ENCODE results near the gene PDGFRA.

The PDGFRA gene

DNA sequence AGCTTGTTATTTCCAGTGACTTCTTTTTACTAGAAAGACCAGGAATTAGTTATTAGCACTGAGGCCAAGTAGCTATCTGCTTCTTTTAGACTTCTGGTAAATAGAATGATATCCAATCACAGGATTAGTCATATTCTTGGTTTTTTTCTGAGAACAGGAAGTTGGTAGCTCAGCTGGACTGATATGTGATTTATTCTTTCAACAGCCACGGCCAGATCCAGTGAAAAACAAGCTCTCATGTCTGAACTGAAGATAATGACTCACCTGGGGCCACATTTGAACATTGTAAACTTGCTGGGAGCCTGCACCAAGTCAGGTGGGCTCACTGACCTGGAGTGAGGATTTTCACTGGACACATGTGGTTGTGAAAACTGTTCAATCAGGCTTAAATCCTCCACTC is 48.6 kb downstream of the PDGFRA start:
- Histone ChIP-seq H3K4me3 (ENCODE audit: low read length in 2 of 2) (no peak overlapping the region), H3K4me1 (ENCODE audit: control insufficient read depth in 2 of 2, insufficient read depth in 2 of 2, low read length in 2 of 2) (no peaks in the 10 kb centered on the region), H3K9me3 (ENCODE audit: control insufficient read depth in 2 of 2, low read length in 2 of 2) (no peaks in the 10 kb centered on the region), H3K27ac (ENCODE audit: low read depth in 2 of 2, low read length in 2 of 2) (no peak overlapping the region), H3K36me3 (ENCODE audit: control insufficient read depth in 2 of 2, insufficient read depth in 2 of 2, low read length in 2 of 2) (no peaks in the 10 kb centered on the region), H3K27me3 (ENCODE audit: control insufficient read depth in 2 of 2, insufficient read depth in 2 of 2, low read length in 2 of 2) (no peaks in the 10 kb centered on the region), H3K9ac (ENCODE audit: low read depth in 1 of 2, low read length in 2 of 2) (no peak overlapping the region)

DNA sequence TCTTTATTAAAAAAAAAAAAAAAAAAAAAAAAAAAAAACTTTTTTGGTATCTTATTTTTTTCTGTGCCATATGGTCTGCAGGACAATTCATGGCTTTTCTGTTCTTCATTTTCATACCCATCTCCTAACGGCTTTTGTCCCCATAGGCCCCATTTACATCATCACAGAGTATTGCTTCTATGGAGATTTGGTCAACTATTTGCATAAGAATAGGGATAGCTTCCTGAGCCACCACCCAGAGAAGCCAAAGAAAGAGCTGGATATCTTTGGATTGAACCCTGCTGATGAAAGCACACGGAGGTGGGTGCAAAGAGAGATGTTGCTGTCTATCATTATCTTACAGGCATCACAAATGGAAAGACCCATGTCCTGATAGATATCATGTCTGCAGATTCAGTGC is 49.1 kb downstream of the PDGFRA start:
- no peaks in the 10 kb centered on the region for H3K27me3 ChIP-seq (ENCODE audit: control insufficient read depth in 2 of 2, insufficient read depth in 2 of 2, low read length in 2 of 2)
- no peaks in the 10 kb centered on the region for H3K9me3 ChIP-seq (ENCODE audit: control insufficient read depth in 2 of 2, low read length in 2 of 2)
- no peak overlapping the region for H3K27ac ChIP-seq (ENCODE audit: low read depth in 2 of 2, low read length in 2 of 2)
- H3K4me1 ChIP-seq (ENCODE audit: control insufficient read depth in 2 of 2, insufficient read depth in 2 of 2, low read length in 2 of 2) = no peaks in the 10 kb centered on the region
- H3K36me3 ChIP-seq (ENCODE audit: control insufficient read depth in 2 of 2, insufficient read depth in 2 of 2, low read length in 2 of 2) = no peaks in the 10 kb centered on the region
- H3K9ac ChIP-seq (ENCODE audit: low read depth in 1 of 2, low read length in 2 of 2) = no peak overlapping the region
- H3K4me3 ChIP-seq (ENCODE audit: low read length in 2 of 2) = no peak overlapping the region

DNA sequence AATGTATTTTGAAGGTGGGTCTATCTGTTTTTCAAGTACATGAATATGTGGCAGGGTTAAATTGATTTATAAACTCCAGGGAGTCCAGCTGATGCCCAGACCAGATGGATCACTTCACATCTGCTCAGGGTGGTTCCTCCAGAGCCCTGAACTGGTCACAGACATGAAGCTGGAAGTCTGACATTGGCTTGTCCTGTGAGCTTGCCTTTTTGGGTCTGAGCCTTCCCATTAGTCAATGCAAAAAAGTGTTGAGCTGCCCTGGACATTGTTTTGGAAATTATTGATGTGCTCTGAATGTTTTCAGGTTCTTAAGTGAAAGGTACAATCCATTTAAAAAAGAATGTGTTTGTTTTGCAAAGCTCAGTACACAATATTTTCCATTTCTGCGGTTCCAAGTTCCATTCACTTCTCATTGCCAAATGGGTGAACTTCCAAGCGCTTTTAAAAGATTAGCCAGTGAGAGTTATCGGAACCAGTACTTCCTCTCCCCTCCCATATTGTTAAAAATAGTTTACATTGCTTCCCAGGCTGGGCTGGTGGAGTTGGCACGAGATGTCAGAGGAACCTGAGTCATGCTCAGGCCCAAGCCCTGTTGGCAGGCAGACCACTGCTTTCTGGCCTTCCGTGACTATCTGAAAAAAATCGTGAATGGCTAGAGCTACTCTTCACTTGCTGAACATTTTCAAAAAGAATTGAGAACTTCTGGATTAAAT is 52.1 kb downstream of the PDGFRA start:
- H3K27me3 ChIP-seq (ENCODE audit: control insufficient read depth in 2 of 2, insufficient read depth in 2 of 2, low read length in 2 of 2) = no peaks in the 10 kb centered on the region
- no peaks in the 10 kb centered on the region for H3K4me1 ChIP-seq (ENCODE audit: control insufficient read depth in 2 of 2, insufficient read depth in 2 of 2, low read length in 2 of 2)
- H3K9me3 ChIP-seq (ENCODE audit: control insufficient read depth in 2 of 2, low read length in 2 of 2) = no peaks in the 10 kb centered on the region
- H3K9ac ChIP-seq (ENCODE audit: low read depth in 1 of 2, low read length in 2 of 2) = no peak overlapping the region
- no peak overlapping the region for H3K27ac ChIP-seq (ENCODE audit: low read depth in 2 of 2, low read length in 2 of 2)
- no peak overlapping the region for H3K4me3 ChIP-seq (ENCODE audit: low read length in 2 of 2)
- no peaks in the 10 kb centered on the region for H3K36me3 ChIP-seq (ENCODE audit: control insufficient read depth in 2 of 2, insufficient read depth in 2 of 2, low read length in 2 of 2)

DNA sequence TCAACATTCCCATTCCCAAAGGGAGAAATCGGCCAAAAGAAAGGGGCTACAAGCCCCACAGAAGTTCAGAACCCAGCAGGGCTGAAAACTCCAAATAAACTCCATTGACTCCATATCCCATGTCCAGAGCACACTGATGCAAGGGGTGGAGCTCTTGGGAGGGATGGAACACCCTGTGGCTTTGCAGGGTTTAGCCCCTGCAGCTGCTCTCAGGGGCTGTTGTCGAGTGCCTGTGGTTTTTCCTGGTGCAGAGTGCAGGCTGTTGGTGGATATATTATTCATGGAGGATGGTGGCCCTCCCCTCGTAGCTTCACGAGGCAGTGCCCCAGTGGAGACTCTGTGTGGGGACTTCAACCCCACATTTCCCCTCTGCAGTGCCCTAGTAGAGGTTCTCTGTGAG is 53.7 kb downstream of the PDGFRA start:
- Histone ChIP-seq H3K4me3 (ENCODE audit: low read length in 2 of 2) (no peak overlapping the region), H3K36me3 (ENCODE audit: control insufficient read depth in 2 of 2, insufficient read depth in 2 of 2, low read length in 2 of 2) (no peaks in the 10 kb centered on the region), H3K27ac (ENCODE audit: low read depth in 2 of 2, low read length in 2 of 2) (no peak overlapping the region), H3K27me3 (ENCODE audit: control insufficient read depth in 2 of 2, insufficient read depth in 2 of 2, low read length in 2 of 2) (no peaks in the 10 kb centered on the region), H3K4me1 (ENCODE audit: control insufficient read depth in 2 of 2, insufficient read depth in 2 of 2, low read length in 2 of 2) (no peaks in the 10 kb centered on the region), H3K9me3 (ENCODE audit: control insufficient read depth in 2 of 2, low read length in 2 of 2) (no peaks in the 10 kb centered on the region), H3K9ac (ENCODE audit: low read depth in 1 of 2, low read length in 2 of 2) (no peak overlapping the region)

DNA sequence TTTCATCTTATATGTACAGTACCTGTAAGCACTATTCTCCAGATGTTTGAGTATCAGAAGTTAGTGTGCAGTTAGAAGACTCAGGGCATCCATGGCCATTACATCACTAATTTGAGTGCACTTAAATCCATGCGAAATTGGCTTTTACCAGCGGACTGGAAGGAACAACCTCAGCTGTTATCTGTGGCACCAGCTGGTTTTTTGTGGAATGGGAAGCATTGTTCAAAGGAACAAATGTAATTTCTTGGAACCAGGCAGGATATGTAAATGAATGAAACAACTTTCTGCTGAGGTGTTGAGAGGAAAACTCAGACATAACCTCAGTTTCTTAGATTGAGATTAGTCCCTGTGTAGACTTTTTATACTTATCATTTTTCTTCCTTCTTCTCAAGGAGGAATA is 60.2 kb downstream of the PDGFRA start:
- Histone ChIP-seq H3K9ac (ENCODE audit: low read depth in 1 of 2, low read length in 2 of 2) (no peak overlapping the region), H3K27ac (ENCODE audit: low read depth in 2 of 2, low read length in 2 of 2) (no peak overlapping the region), H3K9me3 (ENCODE audit: control insufficient read depth in 2 of 2, low read length in 2 of 2) (no peaks in the 10 kb centered on the region), H3K4me1 (ENCODE audit: control insufficient read depth in 2 of 2, insufficient read depth in 2 of 2, low read length in 2 of 2) (no peaks in the 10 kb centered on the region), H3K4me3 (ENCODE audit: low read length in 2 of 2) (no peak overlapping the region), H3K36me3 (ENCODE audit: control insufficient read depth in 2 of 2, insufficient read depth in 2 of 2, low read length in 2 of 2) (no peaks in the 10 kb centered on the region), H3K27me3 (ENCODE audit: control insufficient read depth in 2 of 2, insufficient read depth in 2 of 2, low read length in 2 of 2) (no peaks in the 10 kb centered on the region)

DNA sequence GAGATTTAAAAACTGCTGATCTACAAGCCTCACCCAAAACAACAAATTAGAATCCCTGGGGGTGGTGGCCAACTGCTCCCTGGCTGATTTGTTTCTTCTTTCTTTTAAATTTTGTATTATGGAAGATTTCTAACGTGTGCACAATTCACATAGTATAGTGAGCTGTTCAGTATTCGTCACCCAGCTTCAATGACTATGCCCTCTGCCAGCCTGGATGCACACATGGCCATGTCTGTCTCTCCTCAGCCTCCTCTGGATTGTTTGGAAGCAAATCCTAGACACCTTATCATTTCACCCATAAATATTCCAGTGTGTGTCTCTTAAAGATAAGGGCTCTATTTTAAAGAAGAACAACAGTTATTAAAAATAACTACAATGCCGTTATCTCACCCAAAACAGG is 61.9 kb downstream of the PDGFRA start:
- Histone ChIP-seq H3K27ac (ENCODE audit: low read depth in 2 of 2, low read length in 2 of 2) (no peak overlapping the region), H3K9ac (ENCODE audit: low read depth in 1 of 2, low read length in 2 of 2) (no peak overlapping the region), H3K4me3 (ENCODE audit: low read length in 2 of 2) (no peak overlapping the region), H3K9me3 (ENCODE audit: control insufficient read depth in 2 of 2, low read length in 2 of 2) (no peaks in the 10 kb centered on the region), H3K4me1 (ENCODE audit: control insufficient read depth in 2 of 2, insufficient read depth in 2 of 2, low read length in 2 of 2) (no peaks in the 10 kb centered on the region), H3K27me3 (ENCODE audit: control insufficient read depth in 2 of 2, insufficient read depth in 2 of 2, low read length in 2 of 2) (no peaks in the 10 kb centered on the region), H3K36me3 (ENCODE audit: control insufficient read depth in 2 of 2, insufficient read depth in 2 of 2, low read length in 2 of 2) (no peaks in the 10 kb centered on the region)

DNA sequence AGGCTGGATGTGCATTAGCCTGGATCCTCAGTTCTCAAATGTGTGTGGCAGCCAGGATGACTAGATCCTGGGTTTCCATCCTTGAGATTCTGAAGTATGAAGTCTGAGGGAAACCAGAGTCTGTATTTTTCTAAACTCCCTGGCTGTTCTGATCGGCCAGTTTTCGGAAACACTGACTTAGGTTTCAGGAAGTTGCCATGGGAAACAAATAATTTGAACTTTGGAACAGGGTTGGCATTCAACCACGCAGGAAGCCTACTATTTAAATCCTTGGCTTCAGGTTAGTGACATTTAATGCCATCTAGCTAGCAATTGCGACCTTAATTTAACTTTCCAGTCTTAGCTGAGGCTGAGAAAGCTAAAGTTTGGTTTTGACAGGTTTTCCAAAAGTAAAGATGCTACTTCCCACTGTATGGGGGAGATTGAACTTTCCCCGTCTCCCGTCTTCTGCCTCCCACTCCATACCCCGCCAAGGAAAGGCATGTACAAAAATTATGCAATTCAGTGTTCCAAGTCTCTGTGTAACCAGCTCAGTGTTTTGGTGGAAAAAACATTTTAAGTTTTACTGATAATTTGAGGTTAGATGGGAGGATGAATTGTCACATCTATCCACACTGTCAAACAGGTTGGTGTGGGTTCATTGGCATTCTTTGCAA is 67.6 kb downstream of the PDGFRA start:
- Histone ChIP-seq H3K9me3 (ENCODE audit: control insufficient read depth in 2 of 2, low read length in 2 of 2) (no peaks in the 10 kb centered on the region), H3K4me3 (ENCODE audit: low read length in 2 of 2) (no peak overlapping the region), H3K4me1 (ENCODE audit: control insufficient read depth in 2 of 2, insufficient read depth in 2 of 2, low read length in 2 of 2) (no peaks in the 10 kb centered on the region), H3K36me3 (ENCODE audit: control insufficient read depth in 2 of 2, insufficient read depth in 2 of 2, low read length in 2 of 2) (no peaks in the 10 kb centered on the region), H3K9ac (ENCODE audit: low read depth in 1 of 2, low read length in 2 of 2) (no peak overlapping the region), H3K27me3 (ENCODE audit: control insufficient read depth in 2 of 2, insufficient read depth in 2 of 2, low read length in 2 of 2) (no peaks in the 10 kb centered on the region), H3K27ac (ENCODE audit: low read depth in 2 of 2, low read length in 2 of 2) (no peak overlapping the region)

DNA sequence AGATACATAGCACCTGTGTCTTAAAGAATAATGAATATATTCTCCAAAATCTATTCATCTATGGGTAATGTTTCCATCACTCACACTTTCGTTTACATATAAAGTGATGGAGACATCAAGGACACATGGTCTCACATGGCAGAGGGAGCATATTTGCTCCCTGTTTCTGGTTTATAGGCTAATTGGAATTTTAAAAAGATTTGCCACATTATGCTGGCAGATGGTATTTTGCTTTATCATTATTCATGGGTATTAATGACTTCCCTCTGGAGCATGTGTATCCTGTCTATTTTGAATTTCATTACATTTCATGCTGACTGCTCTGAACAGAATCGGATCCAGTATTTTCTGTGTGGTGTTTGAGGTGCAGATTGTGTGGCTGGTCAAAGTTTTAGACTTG is 79.0 kb downstream of the PDGFRA start:
- H3K4me1 ChIP-seq (ENCODE audit: control insufficient read depth in 2 of 2, insufficient read depth in 2 of 2, low read length in 2 of 2) = no peaks in the 10 kb centered on the region
- H3K4me3 ChIP-seq (ENCODE audit: low read length in 2 of 2) = no peak overlapping the region
- no peak overlapping the region for H3K27ac ChIP-seq (ENCODE audit: low read depth in 2 of 2, low read length in 2 of 2)
- no peaks in the 10 kb centered on the region for H3K27me3 ChIP-seq (ENCODE audit: control insufficient read depth in 2 of 2, insufficient read depth in 2 of 2, low read length in 2 of 2)
- no peak overlapping the region for H3K9ac ChIP-seq (ENCODE audit: low read depth in 1 of 2, low read length in 2 of 2)
- no peaks in the 10 kb centered on the region for H3K36me3 ChIP-seq (ENCODE audit: control insufficient read depth in 2 of 2, insufficient read depth in 2 of 2, low read length in 2 of 2)
- H3K9me3 ChIP-seq (ENCODE audit: control insufficient read depth in 2 of 2, low read length in 2 of 2) = no peaks in the 10 kb centered on the region

DNA sequence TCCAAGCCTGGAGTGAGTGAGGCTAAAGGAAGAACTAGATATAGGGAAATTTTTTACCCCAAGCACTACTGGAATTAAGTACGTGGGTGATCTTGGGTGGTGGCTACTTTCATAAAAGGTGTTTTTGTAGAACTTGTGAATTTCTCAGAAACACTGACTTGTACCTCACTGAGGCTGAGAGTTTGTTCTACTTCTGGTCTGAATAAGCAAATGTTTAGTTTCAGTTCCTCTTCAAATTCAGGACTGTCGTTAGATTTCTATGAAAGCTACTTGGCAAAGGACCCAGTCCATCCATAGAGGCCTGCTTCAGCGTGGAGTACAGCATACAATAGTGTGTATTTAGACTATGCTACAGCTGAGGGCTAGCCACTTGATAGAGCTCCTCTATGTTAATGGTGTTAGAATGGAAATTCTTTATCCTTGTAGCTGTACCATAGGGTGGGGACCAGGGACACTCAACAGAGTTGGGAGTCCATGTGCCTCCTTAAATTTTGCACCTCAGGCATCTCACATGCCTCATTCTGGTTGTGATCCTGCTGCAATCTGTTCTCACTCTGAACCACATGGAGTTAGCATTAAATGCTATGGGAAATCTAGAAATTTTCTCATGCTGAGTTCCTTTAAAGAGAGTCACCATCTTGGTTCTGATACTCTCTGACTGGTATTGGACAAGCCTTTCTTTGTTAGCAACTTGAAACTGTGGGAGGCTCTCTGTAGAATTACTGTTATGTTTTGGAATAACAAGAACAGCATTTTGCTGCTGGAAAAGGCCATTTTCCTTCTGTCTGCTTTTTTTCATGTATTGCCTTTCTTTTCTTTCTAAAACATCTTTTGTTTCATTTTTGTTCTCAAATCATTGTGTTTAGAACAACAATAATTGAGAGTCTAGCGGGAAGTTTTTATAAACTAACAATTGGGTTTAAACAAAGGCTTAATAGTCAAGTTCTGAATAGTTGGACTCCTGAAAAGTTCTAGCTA is 86.8 kb downstream of the PDGFRA start:
- Histone ChIP-seq H3K9me3 (ENCODE audit: control insufficient read depth in 2 of 2, low read length in 2 of 2) (no peaks in the 10 kb centered on the region), H3K4me1 (ENCODE audit: control insufficient read depth in 2 of 2, insufficient read depth in 2 of 2, low read length in 2 of 2) (peaks cover 0 to 3% of the 10 kb centered on the region in 2 donors), H3K9ac (ENCODE audit: low read depth in 1 of 2, low read length in 2 of 2) (no peak overlapping the region), H3K4me3 (ENCODE audit: low read length in 2 of 2) (no peak overlapping the region), H3K27ac (ENCODE audit: low read depth in 2 of 2, low read length in 2 of 2) (peak overlapping the region in 1 of 2 donors; percentile 1), H3K36me3 (ENCODE audit: control insufficient read depth in 2 of 2, insufficient read depth in 2 of 2, low read length in 2 of 2) (no peaks in the 10 kb centered on the region), H3K27me3 (ENCODE audit: control insufficient read depth in 2 of 2, insufficient read depth in 2 of 2, low read length in 2 of 2) (no peaks in the 10 kb centered on the region)

DNA sequence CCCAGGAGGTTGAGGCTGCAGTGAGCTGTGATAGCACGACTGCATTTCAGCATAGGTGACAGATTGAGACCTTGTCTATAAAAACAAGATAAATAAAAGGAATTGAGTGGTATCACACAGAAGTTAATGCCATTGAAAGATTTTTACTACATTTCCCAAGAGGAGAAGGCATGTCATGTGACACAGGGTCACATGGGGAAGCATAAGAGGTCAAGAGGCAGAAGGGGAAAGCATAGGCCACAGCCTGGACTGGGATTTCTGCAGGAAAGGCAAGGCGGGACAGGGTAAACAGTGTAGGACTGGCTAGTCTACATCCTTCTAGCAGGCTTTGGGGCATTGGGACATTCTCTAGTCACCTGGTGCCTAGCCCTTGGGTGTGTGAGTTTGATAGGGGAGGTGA is 88.6 kb downstream of the PDGFRA start:
- H3K9me3 ChIP-seq (ENCODE audit: control insufficient read depth in 2 of 2, low read length in 2 of 2) = no peaks in the 10 kb centered on the region

More for the DNA sequence above, 88.6 kb downstream of the PDGFRA start:
- Histone ChIP-seq H3K36me3 (ENCODE audit: control insufficient read depth in 2 of 2, insufficient read depth in 2 of 2, low read length in 2 of 2) (no peaks in the 10 kb centered on the region), H3K4me3 (ENCODE audit: low read length in 2 of 2) (no peak overlapping the region), H3K27ac (ENCODE audit: low read depth in 2 of 2, low read length in 2 of 2) (no peak overlapping the region), H3K27me3 (ENCODE audit: control insufficient read depth in 2 of 2, insufficient read depth in 2 of 2, low read length in 2 of 2) (no peaks in the 10 kb centered on the region), H3K4me1 (ENCODE audit: control insufficient read depth in 2 of 2, insufficient read depth in 2 of 2, low read length in 2 of 2) (peaks cover 0 to 3% of the 10 kb centered on the region in 2 donors), H3K9ac (ENCODE audit: low read depth in 1 of 2, low read length in 2 of 2) (no peak overlapping the region)

Data from mucosa of rectum (tissue), 2 donors.